Endometrium (tissue), 2 donors: ENCODE results near the gene RAB7B.
"Not testable (repeated sequence)": the region's sequence is repeated elsewhere in the genome, so short reads cannot be mapped to it uniquely, and the experiment has no call there.

Experiments used
- FAIRE-seq: peaks from 2 replicates; lab custom pipeline; 2012; peaks lifted over from hg19 to GRCh38; lab: Jason Lieb, UNC
- donor health status: control.
- donor health status: control.

Gene RAB7B

DNA sequence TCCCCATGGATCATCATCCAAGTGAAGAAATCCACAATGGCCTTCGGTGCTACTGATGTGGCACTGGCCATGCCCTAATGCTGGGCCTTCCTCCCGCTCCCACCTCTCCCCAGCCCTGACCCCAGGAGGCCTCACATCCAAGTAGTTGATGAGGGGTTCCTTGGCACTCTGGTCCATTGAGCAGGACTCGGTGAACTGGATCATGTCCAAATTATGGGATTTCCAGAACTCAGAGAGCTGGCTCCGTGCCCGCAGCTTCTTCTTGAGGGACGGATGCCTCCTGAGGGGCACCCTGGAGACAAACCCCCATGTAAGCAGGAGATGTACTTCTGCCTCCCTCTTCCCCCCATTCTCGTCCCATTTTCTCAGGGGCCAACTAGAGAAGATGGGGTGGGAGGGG, 19.6 kb upstream of the RAB7B start:
- no peak for FAIRE-seq

DNA sequence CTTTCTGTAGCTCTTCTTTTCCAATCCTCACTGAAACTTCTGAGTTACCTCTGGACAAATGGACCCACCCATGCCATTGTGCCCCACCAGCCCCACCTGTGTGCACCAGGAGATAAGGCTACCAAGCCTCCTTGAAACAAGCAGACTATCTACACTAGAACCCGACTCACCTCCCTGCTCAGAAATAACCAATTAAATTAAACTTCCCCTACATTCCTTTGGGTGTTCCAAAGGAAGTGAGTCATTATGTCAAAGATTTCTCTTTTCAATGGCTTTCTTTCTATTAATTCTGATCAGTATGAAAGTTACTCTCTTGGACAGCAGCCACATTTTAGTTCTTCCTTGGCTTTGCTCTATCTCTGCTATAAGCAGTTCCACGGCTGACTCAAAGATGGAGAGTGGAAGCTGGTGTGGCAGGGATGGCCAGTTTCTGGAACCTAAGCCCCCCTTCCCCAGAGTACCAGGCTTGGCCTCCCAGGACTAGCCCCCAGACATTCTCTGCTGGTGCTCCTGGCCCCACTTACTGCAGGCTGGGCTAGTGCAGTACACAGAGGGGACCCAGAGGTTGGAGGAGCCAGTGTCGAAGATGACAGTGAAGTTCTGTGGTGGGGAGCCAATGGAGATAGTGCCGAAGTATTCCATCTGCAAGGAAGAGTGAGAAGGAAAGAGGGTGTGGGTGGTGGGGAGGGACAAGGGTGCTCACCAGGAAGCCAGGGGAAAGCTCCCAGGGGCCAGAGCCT, 18.6 kb upstream of the RAB7B start:
- FAIRE-seq: no peak

DNA sequence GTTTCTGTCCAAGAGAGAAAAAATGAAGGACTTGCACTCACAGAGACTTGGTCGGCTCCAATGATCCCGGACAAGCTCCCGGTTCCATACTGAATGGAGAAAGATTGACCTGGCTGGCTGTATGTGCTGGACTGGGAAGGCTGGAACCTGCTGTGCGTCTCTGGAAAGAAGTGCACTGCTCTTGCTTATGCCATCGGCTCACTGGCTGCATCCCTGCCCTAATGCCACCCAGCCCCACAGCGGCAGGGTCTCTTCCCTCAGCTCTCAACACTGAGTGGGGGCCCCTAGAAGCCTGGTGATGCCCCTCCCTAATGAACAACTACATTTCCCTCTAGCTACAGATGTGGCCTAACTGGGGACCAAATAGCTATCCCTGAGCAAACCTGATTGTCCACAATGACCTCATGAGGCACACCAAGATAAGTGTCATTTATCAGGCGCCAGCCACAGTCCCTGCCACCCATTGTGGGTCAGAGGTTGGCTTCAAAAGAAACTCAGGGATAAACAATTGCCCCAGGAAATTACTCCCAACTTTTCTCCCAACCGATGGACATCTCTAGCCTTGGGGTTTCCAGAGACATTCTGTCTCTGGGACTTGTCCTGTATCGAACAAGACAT, 17.9 kb upstream of the RAB7B start:
- FAIRE-seq: no peak

DNA sequence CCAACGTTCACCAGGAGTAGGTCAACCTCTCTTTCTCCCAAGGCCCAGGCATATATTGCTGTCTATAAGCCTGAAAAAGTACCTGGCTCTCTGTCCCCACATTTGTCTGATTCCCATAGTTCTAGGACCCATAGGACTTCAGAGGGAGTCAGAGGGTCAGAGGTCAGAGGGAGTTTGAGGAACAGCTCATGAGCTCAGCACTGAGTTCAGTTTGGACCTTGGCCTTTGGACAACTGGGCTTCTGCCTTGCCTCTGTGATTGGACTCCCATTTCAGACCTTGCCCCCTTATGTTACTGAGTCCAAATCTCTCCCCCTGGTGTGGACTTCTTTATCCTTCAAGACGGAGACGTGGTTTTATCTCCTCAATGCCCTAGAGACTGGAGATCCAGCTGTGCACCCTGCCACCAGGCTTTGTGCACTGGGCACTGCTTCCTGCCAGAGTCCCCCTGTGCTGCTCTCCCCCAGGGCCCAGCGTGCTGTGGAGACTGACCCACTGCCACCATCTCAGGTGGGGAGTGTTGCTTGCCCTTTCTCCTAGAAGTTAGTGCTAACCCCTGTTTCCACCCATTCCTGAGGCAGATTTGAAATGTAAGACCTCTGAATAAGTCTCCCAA, 17.3 kb upstream of the RAB7B start:
- FAIRE-seq: no peak

DNA sequence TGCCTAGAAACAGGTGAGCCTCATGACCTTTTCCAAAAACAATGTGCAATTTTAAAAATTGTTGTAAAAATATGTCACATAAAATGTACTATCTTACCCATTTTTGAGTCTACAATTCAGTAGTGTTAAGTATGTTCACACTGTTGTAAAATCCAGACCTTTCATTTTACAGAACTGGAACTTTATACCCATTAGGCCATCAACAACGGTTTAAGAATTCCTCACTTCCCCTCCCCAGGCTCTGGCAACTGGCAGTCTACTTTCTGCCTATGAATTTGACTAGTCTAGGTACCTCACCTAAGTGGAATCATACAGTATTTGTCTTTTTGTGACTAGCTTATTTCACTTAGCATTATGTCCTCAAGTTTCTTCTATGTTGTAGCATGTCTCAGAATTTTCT, 11.9 kb upstream of the RAB7B start:
- FAIRE-seq: no peak

DNA sequence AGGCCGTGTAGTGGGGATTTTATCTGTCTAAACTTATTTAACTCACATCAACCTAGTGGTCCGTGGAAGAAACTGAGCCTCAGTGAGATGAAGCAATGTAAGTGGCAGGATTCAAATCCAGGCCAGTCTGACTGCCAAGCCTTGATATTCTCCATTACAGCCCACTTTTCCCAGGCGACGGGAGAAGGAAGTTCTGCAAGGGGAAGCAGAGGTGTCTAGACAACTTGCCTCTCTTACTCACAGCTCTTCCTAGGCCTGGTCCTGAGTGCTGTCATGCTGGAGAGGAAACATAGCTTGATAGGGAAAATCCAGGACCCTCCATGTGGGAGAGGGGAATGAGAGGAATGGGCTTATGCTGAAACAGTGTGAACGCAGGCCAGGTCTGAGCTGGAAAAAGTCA, 11.4 kb upstream of the RAB7B start:
- FAIRE-seq: no peak

DNA sequence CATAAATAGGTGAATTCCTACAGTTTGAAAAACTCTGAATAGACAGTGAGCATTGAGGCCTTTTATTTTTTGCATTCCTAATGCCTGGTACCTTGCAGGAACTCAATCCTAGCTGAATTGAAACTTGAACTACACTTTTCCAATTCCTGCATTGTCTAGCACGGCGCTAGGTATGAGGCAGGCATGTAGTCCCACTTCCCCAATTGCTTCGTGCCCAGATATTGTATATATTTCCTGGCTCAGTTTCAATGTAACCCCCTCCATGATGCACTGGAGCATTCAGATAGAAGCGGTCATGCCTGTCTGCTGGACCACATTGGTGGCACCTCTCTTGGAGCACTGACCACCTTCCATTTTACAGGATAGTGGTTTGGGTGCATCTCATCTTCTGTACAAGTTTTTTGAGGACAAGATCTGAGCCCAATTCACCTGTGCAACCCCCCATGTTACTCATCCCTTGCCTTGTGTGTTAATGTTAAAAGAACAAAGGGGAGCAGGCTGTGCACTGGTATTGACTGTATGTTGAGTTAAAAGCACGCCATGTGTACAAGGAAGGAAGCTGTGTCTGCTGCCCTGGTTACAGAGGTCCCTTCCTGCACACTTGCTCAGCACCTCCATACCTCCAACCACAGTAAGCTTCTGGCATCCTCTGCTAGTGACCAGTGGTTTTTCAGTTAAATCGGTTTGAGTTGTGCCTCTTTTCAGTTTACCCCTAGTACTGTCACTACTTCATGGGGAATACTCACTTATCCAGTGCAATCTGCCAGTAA, 10.0 kb upstream of the RAB7B start:
- FAIRE-seq: no peak

DNA sequence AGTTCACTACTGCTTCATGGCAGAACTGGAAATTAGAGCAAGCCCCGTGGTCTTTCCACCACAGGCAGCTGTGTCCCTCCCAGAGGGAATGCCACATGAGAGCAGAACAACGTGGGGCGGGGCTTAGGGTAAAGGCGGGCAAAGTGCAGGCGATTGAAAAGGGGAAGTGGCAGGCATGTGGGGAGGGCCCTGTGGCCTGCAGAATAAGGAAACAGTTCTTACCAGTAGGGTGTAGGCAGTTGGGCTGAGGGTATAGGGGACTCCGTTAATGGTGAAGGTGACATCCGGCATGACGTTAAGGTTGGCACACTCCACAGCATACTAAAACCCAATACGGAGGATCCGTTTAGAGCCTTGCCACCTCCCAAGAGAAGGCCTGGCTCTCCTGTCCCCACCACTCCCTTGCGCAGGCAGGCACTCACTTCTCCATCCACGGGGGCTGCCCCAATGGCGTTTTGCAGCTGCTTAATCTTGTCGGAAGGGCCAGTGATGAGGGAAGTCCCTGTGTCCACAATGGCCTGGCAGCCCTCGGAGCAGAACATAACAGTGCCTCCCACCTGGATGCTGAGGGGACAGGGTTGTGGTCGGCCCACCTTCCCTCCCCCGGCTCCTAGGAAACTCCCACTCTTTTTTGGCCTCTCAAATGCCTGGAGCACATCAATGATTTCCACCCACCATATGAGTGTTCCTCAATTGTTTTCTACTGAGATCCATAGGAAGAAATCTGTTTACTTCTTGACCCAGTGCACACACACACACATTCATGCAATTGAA, 9.1 kb upstream of the RAB7B start:
- FAIRE-seq: no peak

DNA sequence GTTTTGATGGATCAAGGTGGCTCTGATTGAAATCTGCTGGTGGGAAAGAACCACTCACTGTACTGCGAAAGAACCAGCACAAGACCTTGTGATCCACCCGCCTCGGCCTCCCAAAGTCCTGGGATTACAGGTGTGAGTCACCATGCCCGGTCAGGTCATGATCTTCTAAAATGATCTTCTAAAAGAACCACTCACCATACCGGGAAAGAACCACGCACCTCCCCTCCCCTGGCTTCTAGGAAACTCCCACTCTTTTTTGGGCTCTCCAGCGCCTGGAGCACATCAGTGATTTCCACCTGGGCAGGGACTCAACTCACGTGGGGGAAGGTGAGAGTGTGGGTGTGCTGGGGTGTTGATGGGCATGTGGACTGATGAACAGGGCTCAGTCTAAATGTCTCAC, 7.9 kb upstream of the RAB7B start:
- no peak for FAIRE-seq

DNA sequence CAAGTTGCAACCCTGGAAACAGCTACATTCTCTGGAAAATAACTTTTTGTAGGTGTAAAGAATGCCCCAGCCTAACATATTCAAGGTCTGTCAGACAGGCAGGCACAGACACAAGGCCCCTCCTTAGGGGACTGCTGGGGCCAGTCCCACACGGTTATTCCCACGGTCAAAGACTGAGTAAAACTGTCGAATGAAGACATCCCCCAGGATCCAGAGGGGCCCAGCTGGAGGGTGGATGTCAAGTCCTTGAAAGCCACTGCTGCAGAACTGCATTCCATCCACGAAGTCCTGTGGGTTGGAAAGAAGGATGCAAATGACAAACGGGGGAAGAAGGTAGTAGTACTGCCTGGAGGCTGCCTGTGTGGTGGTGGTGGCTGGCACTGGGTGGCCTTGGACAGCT, 6.9 kb upstream of the RAB7B start:
- no peak for FAIRE-seq

DNA sequence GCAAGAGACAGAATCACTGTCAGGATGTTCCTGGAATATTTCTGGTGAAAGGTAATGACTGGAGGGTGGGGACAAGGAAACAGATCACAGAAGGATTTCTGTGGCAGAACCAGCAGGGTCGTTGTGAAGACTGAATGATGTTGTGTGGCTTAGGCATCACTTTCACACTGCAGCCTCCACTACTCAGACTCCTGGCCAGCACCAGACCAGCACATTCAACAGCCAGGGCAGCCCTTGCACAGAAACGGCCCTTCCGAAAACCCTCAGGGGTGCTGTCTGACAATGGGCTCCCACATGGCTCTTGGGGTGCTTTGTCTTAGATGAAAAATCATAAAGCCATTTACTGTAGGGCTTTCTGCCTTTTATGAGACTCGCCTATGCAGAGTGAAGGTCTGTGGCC, 3.8 kb upstream of the RAB7B start:
- FAIRE-seq: no peak

DNA sequence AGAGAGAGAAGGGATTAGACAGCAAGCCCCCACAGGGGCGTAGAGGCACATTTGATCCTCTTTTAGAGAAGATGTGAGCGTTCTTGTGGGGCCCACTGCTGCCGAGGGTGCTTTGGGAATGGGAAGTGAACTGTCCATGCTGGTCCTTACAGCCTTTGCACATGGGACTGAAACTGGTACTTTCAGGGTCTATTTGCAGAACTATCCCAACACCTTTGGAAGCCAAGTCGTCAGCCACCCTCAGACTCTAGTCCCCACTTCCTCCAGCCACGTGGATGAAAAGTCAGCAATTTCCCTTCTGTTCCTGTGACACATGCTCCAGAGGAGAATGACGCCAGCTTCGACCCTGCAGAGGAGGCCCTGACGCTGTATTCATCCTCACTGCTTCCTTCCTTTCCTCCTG, 2.6 kb upstream of the RAB7B start:
- FAIRE-seq: no peak

DNA sequence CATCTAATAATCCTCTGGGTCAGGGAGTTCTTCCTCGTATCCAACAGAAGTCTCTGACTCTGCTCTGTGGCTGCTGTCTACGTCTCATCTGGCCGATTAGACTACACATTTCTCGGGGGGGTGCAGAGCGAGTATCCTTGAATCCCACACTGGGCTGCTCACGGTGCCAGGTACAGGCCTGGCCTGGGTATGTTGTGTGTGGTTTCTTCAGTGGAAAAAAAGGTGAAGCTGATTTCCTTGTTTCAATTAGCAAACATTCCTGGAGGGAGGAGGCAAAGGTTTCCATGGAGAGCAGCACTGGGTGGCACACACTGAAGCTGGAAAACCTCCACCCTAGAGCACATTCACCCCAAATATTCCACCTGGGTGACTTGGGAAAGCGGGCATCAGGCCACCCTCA, 2.0 kb upstream of the RAB7B start:
- FAIRE-seq: no peak

DNA sequence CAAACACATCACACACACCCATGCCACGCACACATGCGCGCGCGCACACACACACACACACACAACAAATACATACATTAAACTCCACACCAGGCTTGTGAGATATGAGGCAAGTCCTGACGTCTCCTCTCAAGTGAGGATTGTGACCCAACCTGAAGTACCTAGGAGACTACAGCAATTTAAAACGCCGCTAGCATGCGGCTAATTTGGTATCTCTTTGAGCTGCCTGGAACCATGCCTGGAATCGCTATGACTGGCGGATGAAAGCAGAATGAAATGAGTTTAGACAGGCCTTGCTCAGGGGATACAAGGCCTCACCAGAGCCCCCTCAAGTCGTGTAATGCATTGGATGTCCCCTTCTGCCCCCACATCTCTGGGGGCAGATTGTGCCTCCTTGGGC, 1.6 kb upstream of the RAB7B start:
- no peak for FAIRE-seq

DNA sequence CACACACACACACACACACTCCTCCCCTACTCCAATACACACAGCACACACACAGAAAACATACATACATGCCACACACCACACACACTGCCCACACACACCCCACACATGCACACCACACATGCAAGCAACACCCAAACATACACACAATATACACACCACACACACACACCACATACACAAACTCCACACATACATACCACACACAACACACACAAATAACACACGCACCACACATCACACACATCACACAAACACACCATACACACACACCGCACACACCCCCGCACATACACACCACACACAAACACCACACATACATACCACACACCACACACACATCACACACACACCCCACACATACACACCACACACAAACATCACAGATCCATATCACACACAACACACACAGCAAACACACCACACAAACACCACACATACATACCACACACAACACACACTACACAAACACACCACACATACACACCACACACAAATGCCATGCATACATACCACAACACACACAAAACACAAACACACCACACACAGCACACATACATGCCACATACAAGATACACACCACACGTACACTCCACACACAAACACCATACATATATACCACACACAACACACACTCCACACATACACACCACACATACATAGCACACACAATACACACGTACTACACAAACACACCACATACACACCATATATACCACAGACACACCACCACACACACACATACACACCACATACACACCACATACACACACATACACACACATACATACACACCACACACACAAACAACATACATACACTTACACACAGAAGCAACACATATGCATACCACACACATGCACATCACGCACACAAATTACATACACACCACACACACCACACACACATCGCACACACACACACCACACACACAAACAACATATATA, 932 bp upstream of the RAB7B start:
- no peak for FAIRE-seq

DNA sequence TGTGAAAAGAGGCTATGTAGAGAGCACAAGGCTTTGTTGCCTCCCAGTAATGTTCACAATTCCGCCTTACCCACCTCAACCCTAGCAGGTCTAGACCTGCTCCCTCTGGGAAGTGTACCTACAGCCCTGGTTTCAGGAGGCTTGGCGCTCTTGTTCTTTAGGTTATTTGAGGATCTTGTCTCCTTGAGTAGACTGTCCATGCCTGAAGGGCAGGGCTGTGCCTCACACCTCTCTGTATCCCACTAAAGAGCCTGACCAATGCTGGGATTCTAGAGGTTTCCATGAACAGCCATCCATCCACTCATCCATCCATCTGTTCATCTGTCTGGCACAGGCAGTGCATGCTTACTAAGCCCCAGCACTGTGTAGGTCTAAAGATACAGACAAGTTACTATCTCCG, 1.0 kb downstream of the RAB7B start:
- no peak for FAIRE-seq

DNA sequence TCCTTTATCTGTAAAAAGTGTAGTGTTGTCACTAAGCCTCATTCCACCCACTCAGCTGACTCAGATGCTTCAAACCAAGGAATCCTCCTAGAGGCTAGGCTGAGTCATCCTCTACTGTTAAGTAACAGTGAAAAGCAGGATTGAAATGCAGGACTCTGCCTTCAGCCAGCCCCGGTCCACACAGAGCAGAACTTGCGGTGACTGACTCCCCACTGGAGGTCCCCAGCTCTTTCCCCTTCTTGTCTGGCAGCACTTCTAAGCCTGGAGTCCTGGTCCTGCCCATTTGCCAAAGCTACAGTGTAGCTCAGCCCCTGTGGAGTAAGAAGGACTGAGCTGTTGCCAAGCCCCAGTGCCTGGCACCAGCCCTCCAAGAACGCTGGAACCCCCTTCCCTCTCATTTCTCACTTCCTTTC, 1.7 kb downstream of the RAB7B start:
- no peak for FAIRE-seq

DNA sequence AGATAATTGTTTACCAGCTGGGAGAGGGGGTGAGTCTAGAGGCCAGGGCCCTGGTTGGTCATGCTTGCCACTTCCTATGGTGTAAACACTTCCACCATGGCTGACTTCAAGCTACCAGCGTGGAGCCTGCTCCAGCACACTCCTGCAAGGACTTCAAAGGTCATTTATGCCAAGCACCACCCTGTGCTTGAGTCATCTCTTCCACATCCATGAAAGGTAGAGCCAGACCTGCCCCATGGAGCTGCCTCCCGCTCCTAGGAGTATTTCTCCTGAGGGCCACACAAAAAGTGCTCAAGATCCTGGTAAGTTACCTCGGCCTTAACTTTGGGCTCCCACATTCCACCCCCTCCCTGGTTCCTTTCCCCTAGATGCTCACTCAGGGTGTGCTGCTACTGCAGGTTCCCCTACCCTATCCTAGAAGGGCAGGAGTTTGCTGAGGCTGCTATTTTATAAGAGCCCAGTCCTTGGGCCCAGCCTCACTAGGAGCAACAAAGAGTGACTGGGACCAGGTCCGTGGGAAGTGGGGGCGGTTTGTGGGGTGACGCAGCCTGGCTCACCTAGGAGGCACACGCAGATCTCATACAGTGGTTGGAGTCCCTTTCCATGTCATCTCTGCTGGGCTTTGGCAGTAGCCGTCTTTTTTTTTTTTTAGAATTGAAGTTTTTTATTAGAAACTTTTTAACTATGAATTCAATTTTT, 2.4 kb downstream of the RAB7B start:
- FAIRE-seq: no peak

DNA sequence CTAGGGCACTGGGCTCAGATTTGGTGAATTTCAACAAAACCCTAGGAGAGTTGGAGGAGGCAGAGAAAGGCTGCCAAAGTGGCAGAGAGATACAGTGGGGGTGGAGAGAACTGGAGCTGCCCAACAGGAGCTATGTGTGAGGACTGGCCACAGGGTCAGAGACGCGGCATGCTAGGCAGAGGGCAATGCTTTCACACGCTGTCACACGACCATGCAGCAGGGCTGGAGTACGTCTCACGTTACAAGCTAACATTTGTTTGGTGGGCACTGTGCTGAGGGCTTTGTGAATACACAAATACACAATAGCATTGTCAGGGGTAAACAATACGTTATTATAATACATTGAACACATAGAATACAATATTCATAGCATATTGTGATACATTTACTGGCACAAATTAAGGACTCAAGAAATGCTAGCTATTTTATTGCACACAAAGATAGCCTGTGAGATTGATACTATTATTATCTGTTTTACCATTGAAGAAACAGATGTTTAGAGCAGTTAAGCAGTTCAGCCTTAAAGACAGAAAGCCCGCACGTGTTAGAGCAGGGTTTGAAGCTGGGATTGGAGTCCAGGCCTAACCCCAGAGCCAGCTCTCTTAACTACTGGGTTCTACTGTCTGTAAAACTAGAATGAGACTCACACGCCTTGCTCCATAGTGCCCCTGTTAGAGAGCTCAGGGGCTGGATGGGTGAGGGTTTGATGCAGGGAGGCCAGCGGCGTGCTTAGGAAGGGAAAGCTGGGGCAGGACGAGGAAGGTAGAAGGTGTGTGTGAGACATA, 4.5 kb downstream of the RAB7B start:
- FAIRE-seq: no peak

DNA sequence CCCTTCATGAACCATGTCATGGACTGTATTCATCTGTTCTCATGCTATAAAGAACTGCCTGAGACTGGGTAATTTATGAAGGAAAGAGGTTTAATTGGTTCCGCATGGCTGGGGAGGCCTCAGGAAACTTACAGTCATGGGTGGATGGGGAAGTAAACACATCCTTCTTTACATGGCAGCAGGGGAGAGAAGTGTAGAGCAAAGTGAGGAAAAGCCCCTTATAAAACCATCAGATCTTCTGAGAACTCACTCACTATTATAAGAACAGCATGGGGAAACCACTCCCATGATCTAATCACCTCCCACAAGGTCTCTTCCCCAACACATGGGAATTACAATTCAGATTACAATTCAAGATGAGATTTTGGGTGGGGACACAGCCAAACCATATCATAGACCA, 6.6 kb downstream of the RAB7B start:
- not testable (repeated sequence) for FAIRE-seq
